Panc1 (cell line): Measurements from ENCODE around the gene STK11IP. TPM values are rescaled to one million over a fixed set of nuclear protein-coding genes. Genes with fewer than 3 reads are reported as not detected.

Source experiments
- ATAC-seq: fragments of 200-7000 bp; cut with Tn5 transposase; 2 replicates; pipeline ENCODE4 v1.9.1; 2020; ENCODE audit warnings: mild to moderate bottlenecking, moderate library complexity
- BruUV-seq: library from RNA; stranded (reverse); fragments of 400-500 nt; replicated peaks from 2 replicates; lab custom pipeline; 2021; lab: Mats Ljungman, UMichigan
- CTCF ChIA-PET: fragments of 300-600 bp; sonication (Branson Sonifier 250); formaldehyde crosslinking; loops from one replicate; lab custom pipeline; 2022; ENCODE audit warnings: antibody characterized with exemption; lab: Charles Lee
- POLR2A ChIA-PET: fragments of 300-600 bp; sonication (Branson Sonifier 250); formaldehyde crosslinking; loops from one replicate; lab custom pipeline; 2022; ENCODE audit warnings: antibody characterized with exemption; lab: Charles Lee
- DNase-seq: peaks from one replicate; pipeline ENCODE4 v3.0.0-alpha.2; 2010; ENCODE audit warnings: low read depth, low spot score
- H3K27ac ChIP-seq: 2 replicates; pipeline ENCODE4 v1.5.1; 2011; ENCODE audit warnings: mild to moderate bottlenecking, low read length, inconsistent platforms
- H3K27me3 ChIP-seq: fragments of 200-500 bp; sonication (Bioruptor generic); 2 replicates; pipeline ENCODE4 v1.6.0; 2014; ENCODE audit warnings: low read length, inconsistent platforms; ENCODE audit not compliant: control insufficient read depth, insufficient read depth
- H3K36me3 ChIP-seq: fragments of 200-500 bp; sonication (Bioruptor generic); 2 replicates; pipeline ENCODE4 v1.5.1; 2014; ENCODE audit warnings: inconsistent platforms, mild to moderate bottlenecking, low read length, moderate library complexity; ENCODE audit not compliant: control insufficient read depth, insufficient read depth
- H3K4me1 ChIP-seq: 2 replicates; pipeline ENCODE4 v1.5.1; 2011; ENCODE audit warnings: inconsistent platforms, mild to moderate bottlenecking, low read length, moderate library complexity; ENCODE audit not compliant: control insufficient read depth, insufficient read depth
- H3K4me3 ChIP-seq, 2 experiments: 2 replicates each; pipeline ENCODE4 v1.5.1; 2011 to 2012; ENCODE audit warnings: low read depth in 2 of 2, low read length in 2 of 2, mild to moderate bottlenecking in 2 of 2, inconsistent platforms in 1 of 2, moderate library complexity in 1 of 2
- H3K9me3 ChIP-seq: fragments of 200-500 bp; sonication (Bioruptor generic); 2 replicates; pipeline ENCODE4 v1.5.1; 2014; ENCODE audit warnings: low read depth, mild to moderate bottlenecking, inconsistent platforms, low read length, moderate library complexity; ENCODE audit not compliant: control insufficient read depth, insufficient read depth
- CTCF ChIP-seq: fragments of 450-650 bp; IDR thresholded peaks from 2 replicates; pipeline ENCODE4 v1.5.1; 2017; ENCODE audit warnings: mild to moderate bottlenecking
- POLR2AphosphoS5 ChIP-seq: IDR thresholded peaks from 2 replicates; pipeline ENCODE4 v1.6.1; 2012; ENCODE audit warnings: mild to moderate bottlenecking, low read depth, low read length, moderate library complexity
- REST ChIP-seq, 2 experiments: IDR thresholded peaks; 2 replicates each; pipeline ENCODE4 v1.6.1; 2011 to 2012; ENCODE audit warnings: low read depth in 2 of 2, control low read depth in 1 of 2, low read length in 1 of 2, mild to moderate bottlenecking in 1 of 2, moderate library complexity in 1 of 2; ENCODE audit not compliant: insufficient read depth in 1 of 2
- SIN3A ChIP-seq: IDR thresholded peaks from 2 replicates; pipeline ENCODE4 v1.6.1; 2012; ENCODE audit warnings: low read depth, mild to moderate bottlenecking, low read length, moderate library complexity, borderline replicate concordance; ENCODE audit not compliant: insufficient read depth
- TCF7L2 ChIP-seq: IDR thresholded peaks from 2 replicates; pipeline ENCODE4 v1.6.1; 2011; ENCODE audit warnings: mild to moderate bottlenecking, low read depth, low read length, inconsistent platforms
- in situ Hi-C: cut with HindIII; loops from 2 replicates; pipeline ENCODE4 v1.10.0; 2016; ENCODE audit warnings: low sequenced_read_pairs, low pct_unique_long_range_greater_than_20kb
- intact Hi-C: fragments of 100-400 bp; cut with micrococcal nuclease; formaldehyde crosslinking; loops from one replicate; pipeline ENCODE4 v1.10.0; 2022; ENCODE audit not compliant: unreplicated experiment
- total RNA-seq: library from RNA; stranded (reverse); gene quantifications from one replicate; pipeline ENCODE4 v1.2.1, GENCODE V29; 2021; ENCODE audit not compliant: unreplicated experiment

Gene STK11IP
- total RNA-seq, 1 experiment from 2014 or later, result 48.2 TPM

DNA sequence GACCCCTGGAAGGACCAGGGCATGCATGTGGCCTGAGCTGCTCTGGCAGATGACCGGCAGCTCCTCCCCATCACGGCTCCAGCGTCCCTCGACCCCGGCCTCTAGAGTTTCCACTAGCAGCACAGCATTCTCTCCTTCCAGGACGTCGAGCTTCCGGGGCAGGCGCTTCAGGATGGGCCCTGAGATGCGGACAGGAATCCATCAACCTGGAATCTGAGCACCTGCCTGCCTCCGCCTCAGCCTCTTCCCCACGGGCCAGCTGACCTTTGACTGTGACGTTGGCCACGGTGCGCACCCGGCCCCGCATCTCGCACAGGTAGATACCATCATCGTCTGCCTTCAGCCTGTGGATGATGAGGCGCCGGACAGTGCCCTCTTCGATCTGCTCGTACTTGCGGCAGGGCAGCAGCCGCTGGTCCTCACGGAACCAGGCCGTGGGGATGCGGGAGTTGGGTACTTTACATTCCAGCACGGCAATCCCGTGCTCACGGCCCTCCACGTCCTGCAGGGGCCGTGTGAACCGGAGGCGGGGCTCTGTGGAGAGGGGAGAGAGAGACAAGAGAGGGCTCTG, 29.8 kb upstream of the STK11IP start:
- DNase-seq, result no peak
- ChIA-PET CTCF (no interaction called here), POLR2A (no interaction called here)
- Histone ChIP-seq H3K4me1 (peaks cover 16% of the 10 kb centered on the region), H3K4me3 (no peak overlapping the region), H3K9me3 (no peaks in the 10 kb centered on the region), H3K36me3 (no peaks in the 10 kb centered on the region), H3K27ac (no peak overlapping the region), H3K27me3 (no peaks in the 10 kb centered on the region)
- intact Hi-C loops, result no loop called here
- in situ Hi-C loops, result no loop called here
- TF ChIP-seq SIN3A (no peak), CTCF (no peak), POLR2AphosphoS5 (no peak), REST (IDR thresholded peaks at IDR 0.05; ENCODE audit: insufficient read depth in 1 of 2, low read depth in 2 of 2, low read length in 1 of 2) (no peak), TCF7L2 (no peak)
- no peak for ATAC-seq
- BruUV-seq, result no TSS peak

DNA sequence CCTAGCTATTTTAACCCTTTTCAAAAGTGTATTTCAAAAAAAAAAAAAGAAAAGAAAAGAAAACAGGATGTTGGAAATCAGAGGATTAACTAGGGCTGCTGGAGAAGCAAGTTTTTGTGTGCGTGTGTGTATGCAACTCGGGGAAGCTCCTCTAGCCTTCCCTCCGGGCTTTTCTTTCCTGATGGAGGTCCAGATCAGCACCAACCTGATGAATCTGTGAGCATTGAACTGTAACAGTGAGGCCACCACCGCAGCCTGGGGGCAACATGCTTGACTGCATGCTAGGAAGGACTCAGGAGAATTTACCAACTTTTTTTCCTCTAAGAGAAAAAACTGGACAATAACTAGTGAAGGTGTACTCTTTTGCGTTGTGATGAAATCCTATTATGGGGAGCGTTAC, 28.6 kb upstream of the STK11IP start:
- H3K27ac ChIP-seq, result no peak overlapping the region
- intact Hi-C loops, result no loop called here
- no peak for TF ChIP-seq POLR2AphosphoS5
- TF ChIP-seq SIN3A, result no peak
- no peak for TF ChIP-seq CTCF
- no peak for TF ChIP-seq TCF7L2
- TF ChIP-seq REST (IDR thresholded peaks at IDR 0.05; ENCODE audit: insufficient read depth in 1 of 2, low read depth in 2 of 2, low read length in 1 of 2), result no peak
- in situ Hi-C loops, result no loop called here
- no peak overlapping the region for H3K4me3 ChIP-seq
- no peaks in the 10 kb centered on the region for H3K27me3 ChIP-seq
- no TSS peak for BruUV-seq
- ATAC-seq, result no peak
- POLR2A ChIA-PET, result no interaction called here
- H3K36me3 ChIP-seq, result no peaks in the 10 kb centered on the region
- CTCF ChIA-PET, result interaction anchor here (0.5 kb wide), 1 partner anchor 9 kb away, joined by 6 read pairs; no protein-coding TSS in a partner anchor
- H3K4me1 ChIP-seq, result peaks cover 16% of the 10 kb centered on the region
- no peaks in the 10 kb centered on the region for H3K9me3 ChIP-seq
- DNase-seq, result no peak
